Measurements from ENCODE around the gene MICU1. TPM values are rescaled to one million over a fixed set of nuclear protein-coding genes. Genes with fewer than 3 reads are reported as not detected.

The MICU1 gene
- total RNA-seq, 4 donors from 2014 or later, result 24.4 to 195 (median 66.9) TPM

GRCh38 chr10:72503694-72504438 is 122.0 kb downstream of the MICU1 start:
- H3K9me3 ChIP-seq, result no peaks in the 10 kb centered on the region
- no peaks in the 10 kb centered on the region for H3K27me3 ChIP-seq
- TF ChIP-seq CTCF (IDR thresholded peaks at IDR 0.05) (no peak), POLR2A (IDR thresholded peaks at IDR 0.05) (no peak)
- no peaks in the 10 kb centered on the region for H3K4me1 ChIP-seq
- H3K4me3 ChIP-seq, result no peak overlapping the region
- intact Hi-C loops (cut with DNase I; ENCODE audit: low total_unique reads), result no loop called here
- DNase-seq, result no peak
- H3K27ac ChIP-seq, result no peak overlapping the region
- H3K36me3 ChIP-seq, result no peaks in the 10 kb centered on the region

- DNase-seq, result no peak
- H3K4me3 ChIP-seq, result no peak overlapping the region
- H3K27me3 ChIP-seq, result no peaks in the 10 kb centered on the region
- no peak overlapping the region for H3K27ac ChIP-seq
- H3K36me3 ChIP-seq, result no peaks in the 10 kb centered on the region
- TF ChIP-seq CTCF (IDR thresholded peaks at IDR 0.05) (no peak), POLR2A (IDR thresholded peaks at IDR 0.05) (no peak)
- H3K4me1 ChIP-seq, result no peaks in the 10 kb centered on the region
- intact Hi-C loops (cut with DNase I; ENCODE audit: low total_unique reads), result no loop called here
- no peaks in the 10 kb centered on the region for H3K9me3 ChIP-seq
These were observed 122.6 kb downstream of the MICU1 start for GRCh38 chr10:72503241-72503640.

- H3K27me3 ChIP-seq, result no peaks in the 10 kb centered on the region
- H3K36me3 ChIP-seq, result no peaks in the 10 kb centered on the region
- no peak overlapping the region for H3K27ac ChIP-seq
- no peaks in the 10 kb centered on the region for H3K9me3 ChIP-seq
- intact Hi-C loops (cut with DNase I; ENCODE audit: low total_unique reads), result no loop called here
- H3K4me3 ChIP-seq, result no peak overlapping the region
- no peak for DNase-seq
- no peaks in the 10 kb centered on the region for H3K4me1 ChIP-seq
- TF ChIP-seq POLR2A (IDR thresholded peaks at IDR 0.05) (no peak), CTCF (IDR thresholded peaks at IDR 0.05) (no peak)
These were observed 123.3 kb downstream of the MICU1 start for GRCh38 chr10:72502581-72502980.

GRCh38 chr10:72499701-72500100 is 126.2 kb downstream of the MICU1 start:
- intact Hi-C loops (cut with DNase I; ENCODE audit: low total_unique reads), result no loop called here
- TF ChIP-seq CTCF (IDR thresholded peaks at IDR 0.05) (no peak), POLR2A (IDR thresholded peaks at IDR 0.05) (no peak)
- no peaks in the 10 kb centered on the region for H3K27me3 ChIP-seq
- no peaks in the 10 kb centered on the region for H3K4me1 ChIP-seq
- no peak for DNase-seq
- no peak overlapping the region for H3K4me3 ChIP-seq
- no peak overlapping the region for H3K27ac ChIP-seq
- no peaks in the 10 kb centered on the region for H3K9me3 ChIP-seq
- H3K36me3 ChIP-seq, result no peaks in the 10 kb centered on the region

GRCh38 chr10:72490951-72491350 is 134.9 kb downstream of the MICU1 start:
- no peak overlapping the region for H3K4me3 ChIP-seq
- TF ChIP-seq CTCF (IDR thresholded peaks at IDR 0.05), result no peak
- DNase-seq, result no peak
- no peaks in the 10 kb centered on the region for H3K27me3 ChIP-seq
- intact Hi-C loops (cut with DNase I; ENCODE audit: low total_unique reads), result no loop called here
- no peaks in the 10 kb centered on the region for H3K9me3 ChIP-seq
- no peaks in the 10 kb centered on the region for H3K4me1 ChIP-seq
- H3K27ac ChIP-seq, result no peak overlapping the region
- H3K36me3 ChIP-seq, result no peaks in the 10 kb centered on the region
